ENCODE results near the gene DEPDC1B.
"Not testable (repeated sequence)": the region's sequence is repeated elsewhere in the genome, so short reads cannot be mapped to it uniquely, and the experiment has no call there.

DEPDC1B gene

GRCh38 chr5:60577116-60577515, 122.8 kb downstream of the DEPDC1B start:
- DNase-seq = no peak

GRCh38 chr5:60576425-60576824, 123.5 kb downstream of the DEPDC1B start:
- no peak for DNase-seq

GRCh38 chr5:60568646-60569045, 131.3 kb downstream of the DEPDC1B start:
- DNase-seq = no peak

- DNase-seq = no peak
These were observed 136.2 kb downstream of the DEPDC1B start for GRCh38 chr5:60563696-60564324.

- not testable (repeated sequence) for DNase-seq
These were observed 146.7 kb downstream of the DEPDC1B start for GRCh38 chr5:60553291-60553690.

GRCh38 chr5:60551829-60552228, 148.1 kb downstream of the DEPDC1B start:
- DNase-seq = no peak

- DNase-seq = no peak
These were observed 148.7 kb downstream of the DEPDC1B start for GRCh38 chr5:60551250-60551649.

GRCh38 chr5:60550311-60550710, 149.7 kb downstream of the DEPDC1B start:
- no peak for DNase-seq

- no peak for DNase-seq
These were observed 150.1 kb downstream of the DEPDC1B start for GRCh38 chr5:60549841-60550240.
